ENCODE measurements around the gene GPRC5B. TPM values are rescaled to one million over a fixed set of nuclear protein-coding genes. Genes with fewer than 3 reads are reported as not detected.

Gene GPRC5B
- total and polyA plus RNA-seq, 2 of the 8 experiments (the other 6 are each of a cell fraction or from before 2014, with no cell fraction given), result 106 to 160 TPM

- POLR2A ChIA-PET (ENCODE audit: partially characterized antibody), result no interaction called here
- no peak overlapping the region for H3K23ac ChIP-seq (ENCODE audit: insufficient read length)
- WGBS, 2 experiments (ENCODE audit: extremely low coverage in 1 of 2, insufficient coverage in 1 of 2, insufficient read length in 1 of 2, insufficient replicate concordance in 2 of 2, low coverage in 1 of 2, low lambda C conversion rate in 2 of 2, missing lambda C conversion rate in 1 of 2), result 86% methylated on average over 2 of the region's 2 CpGs; no CpG with 5 or more reads in 1 of the 2 experiments
Measured at GRCh38 chr16:19909750-19910322, 25.2 kb upstream of the GPRC5B start.

More at GRCh38 chr16:19909750-19910322, 25.2 kb upstream of the GPRC5B start:
- no peaks in the 10 kb centered on the region for H3K27me3 ChIP-seq (replicated peaks in 1 of 4; ENCODE audit: control insufficient read depth in 3 of 4, extremely low read depth in 1 of 4, insufficient read depth in 3 of 4, low read length in 3 of 4)
- H3K27ac ChIP-seq (ENCODE audit: low read depth, low read length), result no peak overlapping the region
- no peak overlapping the region for H2BK20ac ChIP-seq (ENCODE audit: low read length)
- H2BK120ac ChIP-seq (replicated peaks; ENCODE audit: low read depth, low read length), result no peak overlapping the region
- H4K8ac ChIP-seq (ENCODE audit: extremely low read depth, insufficient read depth, low read length), result no peak overlapping the region
- H3K4ac ChIP-seq (replicated peaks; ENCODE audit: insufficient read length, low read depth, low read length), result no peak overlapping the region
- H3K23me2 ChIP-seq (ENCODE audit: low read depth, low read length), result no peaks in the 10 kb centered on the region
- TF ChIP-seq BACH1 (IDR thresholded peaks at IDR 0.05; ENCODE audit: low read length) (no peak), ASH2L (IDR thresholded peaks at IDR 0.05; ENCODE audit: low read length) (no peak), POLR2A (IDR thresholded peaks at IDR 0.05; ENCODE audit: control extremely low read depth in 1 of 2, low read depth in 2 of 2, low read length in 2 of 2) (no peak), CEBPB (IDR thresholded peaks at IDR 0.05; ENCODE audit: low read depth, low read length) (0 out of 2 replicates have a peak, but pooled peaks have one; percentile 14), EZH2 (IDR thresholded peaks at IDR 0.05; ENCODE audit: low read depth, low read length, severe bottlenecking) (no peak), NANOG (IDR thresholded peaks at IDR 0.05; ENCODE audit: insufficient read depth, low read depth, low read length, poor library complexity, severe bottlenecking) (no peak)
- no peak overlapping the region for H4K5ac ChIP-seq (ENCODE audit: insufficient read length, low read depth, low read length)
- no peak overlapping the region for H4K91ac ChIP-seq (replicated peaks; ENCODE audit: insufficient read length, low read length)
- H2AFZ ChIP-seq (ENCODE audit: low read length), result no peak overlapping the region
- peak overlapping the region; percentile 7; the same call in 1 of the 2 replicates for H2BK15ac ChIP-seq (ENCODE audit: low read length)
- H2AK5ac ChIP-seq (ENCODE audit: low read depth, low read length), result no peak overlapping the region
- H3K9me3 ChIP-seq (ENCODE audit: insufficient read depth in 2 of 2, low read depth in 1 of 2, low read length in 1 of 2), result no peaks in the 10 kb centered on the region
- H3K4me3 ChIP-seq (ENCODE audit: extremely low read depth in 1 of 4, insufficient read depth in 2 of 4, low read depth in 3 of 4, low read length in 4 of 4), result no peak overlapping the region
- H3K79me1 ChIP-seq (ENCODE audit: low read depth, low read length), result no peaks in the 10 kb centered on the region
- H2BK12ac ChIP-seq (ENCODE audit: low read depth, low read length), result no peak overlapping the region
- no peak overlapping the region for H3K9ac ChIP-seq (replicated peaks in 1 of 4; ENCODE audit: extremely low read depth in 1 of 4, low read depth in 3 of 4, low read length in 3 of 4)
- DNase-seq (ENCODE audit: low read depth in 1 of 2, low spot score in 2 of 2) (no peak), FAIRE-seq (no peak)
- H3K56ac ChIP-seq (replicated peaks; ENCODE audit: insufficient read length, low read depth, low read length), result no peak overlapping the region
- CTCF ChIA-PET (ENCODE audit: partially characterized antibody), result interaction anchor here (1.6 to 7.5 kb wide), 6 partner anchors 9 to 450 kb away, joined by 4 to 139 read pairs (median 14); no protein-coding TSS in a partner anchor
- no peak overlapping the region for H3K4me2 ChIP-seq (ENCODE audit: insufficient read depth in 1 of 2, low read depth in 2 of 2, low read length in 2 of 2)
- H3K14ac ChIP-seq (ENCODE audit: insufficient read length), result no peak overlapping the region
- no peaks in the 10 kb centered on the region for H4K20me1 ChIP-seq (replicated peaks in 1 of 2; ENCODE audit: control insufficient read depth in 1 of 2, insufficient read depth in 2 of 2, low read length in 2 of 2)
- peaks cover 0 to 3% (median 1%) of the 10 kb centered on the region in 4 experiments; a peak in 1 of 7 replicates for H3K4me1 ChIP-seq (replicated peaks in 1 of 4; ENCODE audit: control insufficient read depth in 3 of 4, insufficient read depth in 4 of 4, low read length in 3 of 4)
- no peaks in the 10 kb centered on the region for H3K36me3 ChIP-seq (ENCODE audit: control insufficient read depth in 2 of 4, insufficient read depth in 4 of 4, low read length in 3 of 4)
- H3K79me2 ChIP-seq (ENCODE audit: control insufficient read depth in 1 of 2, insufficient read depth in 2 of 2, low read length in 2 of 2), result no peaks in the 10 kb centered on the region
- no peak overlapping the region for H3K18ac ChIP-seq (ENCODE audit: extremely low read depth, low read length)
- H2BK5ac ChIP-seq (ENCODE audit: low read depth, low read length), result no peak overlapping the region
